PC-9 (cell line): ENCODE results near the gene CHKB.

Experiments used
- CTCF ChIP-seq: fragments of 200-600 bp; sonication (generic); conservative IDR thresholded peaks from 2 replicates; pipeline ENCODE4 v1.6.1; 2017; ENCODE audit warnings: mixed run types, antibody characterized with exemption, mild to moderate bottlenecking, moderate library complexity
- EZH2 ChIP-seq: fragments of 200-600 bp; sonication (generic); IDR thresholded peaks from 2 replicates; pipeline ENCODE4 v1.8.0; 2017; ENCODE audit warnings: antibody characterized with exemption, low read depth

GRCh38 chr22:50562523-50563412 lies 19.9 kb downstream of the CHKB start, which contains the start of gene SYCE3:
- TF ChIP-seq CTCF, result peak; percentile 98
- no peak for TF ChIP-seq EZH2
